Neural progenitor cell (in vitro differentiated cells): ENCODE measurements around the gene DNMT1. TPM values are rescaled to one million over a fixed set of nuclear protein-coding genes. Genes with fewer than 3 reads are reported as not detected.
"Not testable (repeated sequence)": the region's sequence is repeated elsewhere in the genome, so short reads cannot be mapped to it uniquely, and the experiment has no call there.

ENCODE experiments used
- DNase-seq: peaks from one replicate; pipeline ENCODE4 v3.0.0-alpha.2; 2016; ENCODE audit warnings: low spot score
- H2AFZ ChIP-seq: fragments of 200-600 bp; sonication (generic); replicated peaks from 2 replicates; pipeline ENCODE4 v1.6.1; 2016; ENCODE audit warnings: antibody characterized with exemption
- H3F3A ChIP-seq: fragments of 200-600 bp; sonication (generic); 2 replicates; pipeline ENCODE4 v1.6.1; 2016; ENCODE audit warnings: antibody characterized with exemption, low read depth
- H3K27ac ChIP-seq: fragments of 200-600 bp; sonication (generic); 2 replicates; pipeline ENCODE4 v1.5.1; 2016; ENCODE audit warnings: mild to moderate bottlenecking
- H3K27me3 ChIP-seq: fragments of 200-600 bp; sonication (generic); 2 replicates; pipeline ENCODE4 v1.6.1; 2016; ENCODE audit warnings: mild to moderate bottlenecking, moderate library complexity
- H3K36me3 ChIP-seq: fragments of 200-600 bp; sonication (generic); 2 replicates; pipeline ENCODE4 v1.5.1; 2016
- H3K4me1 ChIP-seq: fragments of 200-600 bp; sonication (generic); 2 replicates; pipeline ENCODE4 v1.6.1; 2016; ENCODE audit warnings: mixed run types
- H3K4me2 ChIP-seq: fragments of 200-600 bp; sonication (generic); 2 replicates; pipeline ENCODE4 v1.6.1; 2016
- H3K4me3 ChIP-seq: fragments of 200-600 bp; sonication (generic); 2 replicates; pipeline ENCODE4 v1.5.1; 2016
- H3K79me2 ChIP-seq: fragments of 200-600 bp; sonication (generic); 2 replicates; pipeline ENCODE4 v1.6.1; 2016; ENCODE audit warnings: low read depth
- H3K9ac ChIP-seq: fragments of 200-600 bp; sonication (generic); 2 replicates; pipeline ENCODE4 v1.6.1; 2016
- H3K9me3 ChIP-seq: fragments of 200-600 bp; sonication (generic); 2 replicates; pipeline ENCODE4 v1.5.1; 2016; ENCODE audit warnings: low read depth
- H4K20me1 ChIP-seq: fragments of 200-600 bp; sonication (generic); 2 replicates; pipeline ENCODE4 v1.6.1; 2016; ENCODE audit warnings: low read depth
- H3K27ac Mint-ChIP-seq: 3 replicates; pipeline ENCODE4 v1.8.0; 2021; ENCODE audit warnings: mixed read lengths
- H3K27me3 Mint-ChIP-seq: 2 replicates; pipeline ENCODE4 v1.8.0; 2022; ENCODE audit warnings: low read depth, mild to moderate bottlenecking, inconsistent platforms, moderate library complexity, mixed read lengths; ENCODE audit not compliant: insufficient read depth
- H3K36me3 Mint-ChIP-seq: 3 replicates; pipeline ENCODE4 v1.8.0; 2021; ENCODE audit warnings: mixed read lengths
- H3K4me1 Mint-ChIP-seq: 3 replicates; pipeline ENCODE4 v1.8.0; 2021; ENCODE audit warnings: mixed read lengths
- H3K4me3 Mint-ChIP-seq: 3 replicates; pipeline ENCODE4 v1.8.0; 2021; ENCODE audit warnings: mild to moderate bottlenecking, moderate library complexity, mixed read lengths
- H3K9me3 Mint-ChIP-seq: 3 replicates; pipeline ENCODE4 v1.8.0; 2020; ENCODE audit warnings: mixed read lengths
- EZH2 ChIP-seq: fragments of 200-600 bp; sonication (generic); IDR thresholded peaks from 2 replicates; pipeline ENCODE4 v1.6.1; 2017; ENCODE audit warnings: antibody characterized with exemption, mild to moderate bottlenecking, moderate library complexity
- EZH2phosphoT487 ChIP-seq: fragments of 200-600 bp; sonication (generic); IDR thresholded peaks from 2 replicates; pipeline ENCODE4 v1.6.1; 2017; ENCODE audit warnings: antibody characterized with exemption
- total RNA-seq: library from RNA; depleted of rRNA; stranded (reverse); fragments of >200 nt; gene quantifications from 2 replicates; pipeline ENCODE4 v1.2.3, GENCODE V29; 2015; ENCODE audit warnings: low replicate concordance
- TF ChIP-seq, protein P1 (sequence below): fragments of 200-600 bp; sonication (generic); IDR thresholded peaks from 2 replicates; pipeline ENCODE4 v1.5.1; 2017; ENCODE audit warnings: antibody characterized with exemption, mild to moderate bottlenecking

The DNMT1 gene
- total RNA-seq, 1 donor from 2014 or later, result 203 TPM

DNA sequence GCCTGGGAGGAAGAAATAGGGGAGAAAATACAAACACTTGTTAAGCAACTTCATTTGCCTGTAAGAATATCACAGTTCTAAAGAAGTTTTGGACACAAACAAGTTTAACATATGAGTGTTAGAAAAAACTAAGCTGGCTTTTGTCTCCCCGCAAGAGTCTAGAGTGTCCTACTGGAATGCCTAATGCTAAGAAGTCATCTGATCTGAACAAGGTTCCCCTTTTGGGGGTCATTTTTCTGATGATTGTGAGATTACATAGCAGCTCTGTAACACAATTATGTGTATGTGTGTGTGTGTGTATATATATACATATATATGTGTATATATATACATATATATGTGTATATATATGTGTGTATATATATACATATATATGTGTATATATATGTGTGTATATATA, 12.7 kb downstream of the DNMT1 start:
- H3K4me2 ChIP-seq, result no peak overlapping the region
- H3K36me3 ChIP-seq, result peaks cover 2% of the 10 kb centered on the region
- DNase-seq, result no peak
- no peak overlapping the region for H2AFZ ChIP-seq
- H3K9me3 Mint-ChIP-seq, result no peaks in the 10 kb centered on the region
- peaks cover 51% of the 10 kb centered on the region for H4K20me1 ChIP-seq
- H3K36me3 Mint-ChIP-seq, result peaks cover 15% of the 10 kb centered on the region
- H3K9me3 ChIP-seq, result no peaks in the 10 kb centered on the region
- no peak overlapping the region for H3K27ac Mint-ChIP-seq
- no peaks in the 10 kb centered on the region for H3K27me3 Mint-ChIP-seq
- H3K4me1 Mint-ChIP-seq, result no peaks in the 10 kb centered on the region
- H3K27ac ChIP-seq, result no peak overlapping the region
- no peaks in the 10 kb centered on the region for H3K4me1 ChIP-seq
- no peak overlapping the region for H3K4me3 Mint-ChIP-seq
- peaks cover 70% of the 10 kb centered on the region for H3K79me2 ChIP-seq
- no peak overlapping the region for H3K4me3 ChIP-seq
- no peaks in the 10 kb centered on the region for H3F3A ChIP-seq
- TF ChIP-seq EZH2phosphoT487 (no peak), EZH2 (no peak)
- TF ChIP-seq, protein P1, sequence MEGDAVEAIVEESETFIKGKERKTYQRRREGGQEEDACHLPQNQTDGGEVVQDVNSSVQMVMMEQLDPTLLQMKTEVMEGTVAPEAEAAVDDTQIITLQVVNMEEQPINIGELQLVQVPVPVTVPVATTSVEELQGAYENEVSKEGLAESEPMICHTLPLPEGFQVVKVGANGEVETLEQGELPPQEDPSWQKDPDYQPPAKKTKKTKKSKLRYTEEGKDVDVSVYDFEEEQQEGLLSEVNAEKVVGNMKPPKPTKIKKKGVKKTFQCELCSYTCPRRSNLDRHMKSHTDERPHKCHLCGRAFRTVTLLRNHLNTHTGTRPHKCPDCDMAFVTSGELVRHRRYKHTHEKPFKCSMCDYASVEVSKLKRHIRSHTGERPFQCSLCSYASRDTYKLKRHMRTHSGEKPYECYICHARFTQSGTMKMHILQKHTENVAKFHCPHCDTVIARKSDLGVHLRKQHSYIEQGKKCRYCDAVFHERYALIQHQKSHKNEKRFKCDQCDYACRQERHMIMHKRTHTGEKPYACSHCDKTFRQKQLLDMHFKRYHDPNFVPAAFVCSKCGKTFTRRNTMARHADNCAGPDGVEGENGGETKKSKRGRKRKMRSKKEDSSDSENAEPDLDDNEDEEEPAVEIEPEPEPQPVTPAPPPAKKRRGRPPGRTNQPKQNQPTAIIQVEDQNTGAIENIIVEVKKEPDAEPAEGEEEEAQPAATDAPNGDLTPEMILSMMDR, result no peak
- no peak overlapping the region for H3K9ac ChIP-seq
- no peaks in the 10 kb centered on the region for H3K27me3 ChIP-seq

DNA sequence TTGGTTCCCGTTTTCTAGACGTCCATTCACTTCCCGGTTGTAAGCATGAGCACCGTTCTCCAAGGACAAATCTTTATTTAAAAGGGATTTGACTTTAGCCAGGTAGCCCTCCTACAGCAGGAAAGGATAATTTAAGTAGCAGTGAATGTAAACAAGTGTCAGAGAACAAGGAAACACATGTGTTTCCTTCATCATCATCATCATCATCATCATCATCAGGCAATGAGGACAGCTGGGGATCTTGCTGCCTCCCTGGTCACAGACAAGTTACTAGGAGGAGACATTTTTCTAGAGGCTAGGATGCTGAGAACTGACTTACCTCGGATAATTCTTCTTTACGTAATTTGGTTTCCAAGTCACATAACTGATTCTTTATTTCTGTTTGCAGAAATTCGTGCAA, 14.3 kb downstream of the DNMT1 start:
- no peak overlapping the region for H3K4me2 ChIP-seq
- H3K27ac ChIP-seq, result no peak overlapping the region
- H3K4me3 ChIP-seq, result no peak overlapping the region
- H3K27me3 ChIP-seq, result no peaks in the 10 kb centered on the region
- peaks cover 54% of the 10 kb centered on the region for H3K79me2 ChIP-seq
- no peak overlapping the region for H3K9ac ChIP-seq
- Mint-ChIP-seq H3K27ac (no peak overlapping the region), H3K9me3 (no peaks in the 10 kb centered on the region), H3K4me1 (no peaks in the 10 kb centered on the region), H3K4me3 (no peak overlapping the region), H3K27me3 (no peaks in the 10 kb centered on the region), H3K36me3 (peaks cover 18% of the 10 kb centered on the region)
- peaks cover 2% of the 10 kb centered on the region for H3K36me3 ChIP-seq
- no peaks in the 10 kb centered on the region for H3K4me1 ChIP-seq
- TF ChIP-seq, protein P1, result no peak
- TF ChIP-seq EZH2 (no peak), EZH2phosphoT487 (no peak)
- DNase-seq, result no peak
- peaks cover 38% of the 10 kb centered on the region for H4K20me1 ChIP-seq
- H3F3A ChIP-seq, result no peaks in the 10 kb centered on the region
- no peaks in the 10 kb centered on the region for H3K9me3 ChIP-seq
- no peak overlapping the region for H2AFZ ChIP-seq

DNA sequence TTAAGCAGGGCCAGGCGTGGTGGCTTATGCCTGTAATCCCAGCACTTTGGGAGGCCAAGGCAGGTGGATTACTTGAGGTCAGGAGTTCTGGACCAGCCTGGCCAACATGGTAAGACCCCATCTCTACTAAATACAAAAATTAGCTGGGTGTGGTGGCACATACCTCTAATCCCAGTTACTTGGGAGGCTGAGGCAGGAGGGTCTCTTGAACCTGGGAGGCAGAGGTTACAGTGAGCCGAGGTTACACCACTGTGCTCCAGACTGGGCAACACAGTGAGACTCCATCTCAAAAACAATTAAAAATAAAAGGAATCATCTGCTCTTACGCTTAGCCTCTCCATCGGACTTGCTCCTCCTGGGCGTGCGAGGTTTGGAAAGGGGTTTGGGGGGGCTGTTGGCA, 14.7 kb downstream of the DNMT1 start:
- not testable (repeated sequence) for H3K27ac ChIP-seq

DNA sequence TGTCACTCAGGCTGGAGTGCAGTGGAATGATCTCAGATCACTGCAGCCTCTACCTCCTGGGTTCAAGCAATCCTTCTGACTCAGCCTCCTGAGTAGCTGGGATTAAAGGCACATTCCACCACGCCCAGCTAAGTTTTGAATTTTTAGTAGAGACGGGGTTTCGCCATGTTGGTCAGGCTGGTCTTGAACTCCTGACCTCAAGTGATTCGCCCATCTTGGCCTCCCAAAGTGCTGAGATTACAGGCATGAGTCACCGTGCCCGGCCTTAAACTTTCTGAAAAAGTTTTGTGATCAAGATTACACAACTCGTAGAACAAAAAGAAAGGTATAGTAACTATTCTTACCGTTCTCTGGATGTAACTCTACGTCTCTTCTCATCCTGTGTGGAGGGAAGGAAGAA, 21.2 kb downstream of the DNMT1 start:
- no peak overlapping the region for H3K4me3 Mint-ChIP-seq
- no peak overlapping the region for H3K27ac Mint-ChIP-seq

More for the DNA sequence above, 14.7 kb downstream of the DNMT1 start:
- Histone ChIP-seq H4K20me1 (peaks cover 33% of the 10 kb centered on the region), H3K79me2 (peaks cover 50% of the 10 kb centered on the region)
- H3K4me3 ChIP-seq, H3K27ac Mint-ChIP-seq, H3K9me3 Mint-ChIP-seq, H3K9me3 ChIP-seq, H3K9ac ChIP-seq, H2AFZ ChIP-seq, H3F3A ChIP-seq, DNase-seq, H3K27me3 ChIP-seq, H3K4me1 ChIP-seq, H3K27me3 Mint-ChIP-seq, H3K4me2 ChIP-seq, H3K4me1 Mint-ChIP-seq, H3K4me3 Mint-ChIP-seq, H3K36me3 ChIP-seq: not testable (repeated sequence)
- peaks cover 19% of the 10 kb centered on the region for H3K36me3 Mint-ChIP-seq

More for the DNA sequence above, 21.2 kb downstream of the DNMT1 start:
- Histone ChIP-seq H3K27me3 (no peaks in the 10 kb centered on the region), H3K4me1 (no peaks in the 10 kb centered on the region), H3K9ac (no peak overlapping the region), H3K4me3 (no peak overlapping the region), H4K20me1 (no peaks in the 10 kb centered on the region), H3F3A (no peaks in the 10 kb centered on the region), H3K36me3 (no peaks in the 10 kb centered on the region), H3K4me2 (no peak overlapping the region), H2AFZ (no peak overlapping the region), H3K79me2 (no peaks in the 10 kb centered on the region), H3K9me3 (no peaks in the 10 kb centered on the region), H3K27ac (no peak overlapping the region)
- H3K4me1 Mint-ChIP-seq, result no peaks in the 10 kb centered on the region
- TF ChIP-seq EZH2, result no peak
- TF ChIP-seq, protein P1, result no peak
- TF ChIP-seq EZH2phosphoT487, result no peak
- no peak for DNase-seq
- peaks cover 20% of the 10 kb centered on the region for H3K36me3 Mint-ChIP-seq
- no peaks in the 10 kb centered on the region for H3K9me3 Mint-ChIP-seq
- H3K27me3 Mint-ChIP-seq, result no peaks in the 10 kb centered on the region
